Measurements from ENCODE around the gene ANKRD13C. TPM values are rescaled to one million over a fixed set of nuclear protein-coding genes. Genes with fewer than 3 reads are reported as not detected.

Gene ANKRD13C
- total and polyA plus RNA-seq, 7 experiments from 2014 or later, result 13.2 to 31.4 (median 25.9) TPM

GRCh38 chr1:70295749-70296148 is 58.8 kb downstream of the ANKRD13C start:
- no peaks in the 10 kb centered on the region for H3K27me3 Mint-ChIP-seq
- Histone ChIP-seq H3K27me3 (ENCODE audit: control insufficient read depth in 2 of 2, insufficient read depth in 2 of 2, low read length in 2 of 2) (no peaks in the 10 kb centered on the region), H3K4me3 (ENCODE audit: low read length) (no peak overlapping the region), H3K27ac (ENCODE audit: low read depth, low read length) (no peak overlapping the region), H3K36me3 (ENCODE audit: control insufficient read depth in 2 of 3, insufficient read depth in 3 of 3, low read length in 3 of 3) (peaks cover 15 to 54% (median 17%) of the 10 kb centered on the region in 3 experiments), H3K4me1 (ENCODE audit: control insufficient read depth in 2 of 2, insufficient read depth in 2 of 2, low read length in 2 of 2) (no peaks in the 10 kb centered on the region), H3K9me3 (ENCODE audit: control insufficient read depth in 2 of 3, low read length in 3 of 3) (no peaks in the 10 kb centered on the region)
- H3K4me3 Mint-ChIP-seq, result no peak overlapping the region
- DNase-seq (no peak), ATAC-seq (no peak)
- POLR2A ChIA-PET, result no interaction called here
- H3K36me3 Mint-ChIP-seq, result peaks cover 9 to 51% (median 23%) of the 10 kb centered on the region in 5 donors
- CTCF ChIA-PET, result no interaction called here
- peaks cover 0 to 14% (median 12%) of the 10 kb centered on the region in 7 donors for H3K4me1 Mint-ChIP-seq
- H3K27ac Mint-ChIP-seq, result no peak overlapping the region
- intact Hi-C loops (cut with micrococcal nuclease), result no loop called here
- H3K9me3 Mint-ChIP-seq, result no peaks in the 10 kb centered on the region

GRCh38 chr1:70293186-70293843 is 61.2 kb downstream of the ANKRD13C start:
- intact Hi-C loops (cut with micrococcal nuclease), result no loop called here
- ChIA-PET POLR2A (no interaction called here), CTCF (no interaction called here)
- Histone ChIP-seq H3K36me3 (ENCODE audit: control insufficient read depth in 2 of 3, insufficient read depth in 3 of 3, low read length in 3 of 3) (peaks cover 4 to 39% (median 9%) of the 10 kb centered on the region in 3 experiments), H3K4me3 (ENCODE audit: low read length) (no peak overlapping the region), H3K4me1 (ENCODE audit: control insufficient read depth in 2 of 2, insufficient read depth in 2 of 2, low read length in 2 of 2) (no peaks in the 10 kb centered on the region), H3K9me3 (ENCODE audit: control insufficient read depth in 2 of 3, low read length in 3 of 3) (no peaks in the 10 kb centered on the region), H3K27ac (ENCODE audit: low read depth, low read length) (no peak overlapping the region), H3K27me3 (ENCODE audit: control insufficient read depth in 2 of 2, insufficient read depth in 2 of 2, low read length in 2 of 2) (no peaks in the 10 kb centered on the region)
- H3K27me3 Mint-ChIP-seq, result no peaks in the 10 kb centered on the region
- no peak for ATAC-seq
- peak overlapping the region in 3 of 9 donors; percentile 32 to 85 (median 68) for H3K27ac Mint-ChIP-seq
- no peak overlapping the region for H3K4me3 Mint-ChIP-seq
- no peak for DNase-seq
- H3K4me1 Mint-ChIP-seq, result peaks cover 0 to 6% (median 0%) of the 10 kb centered on the region in 7 donors
- H3K9me3 Mint-ChIP-seq, result no peaks in the 10 kb centered on the region
- peaks cover 4 to 50% (median 22%) of the 10 kb centered on the region in 5 donors for H3K36me3 Mint-ChIP-seq

- H3K4me3 Mint-ChIP-seq, result no peak overlapping the region
Observed at GRCh38 chr1:70290218-70290617, 64.3 kb downstream of the ANKRD13C start.

GRCh38 chr1:70288166-70288565 is 66.4 kb downstream of the ANKRD13C start:
- H3K9me3 ChIP-seq (ENCODE audit: control insufficient read depth in 2 of 3, low read length in 3 of 3), result no peaks in the 10 kb centered on the region
- no peak for ATAC-seq
- Mint-ChIP-seq H3K27me3 (no peaks in the 10 kb centered on the region), H3K4me1 (peaks cover 0 to 1% (median 0%) of the 10 kb centered on the region in 7 donors), H3K4me3 (no peak overlapping the region), H3K9me3 (no peaks in the 10 kb centered on the region), H3K27ac (peak overlapping the region in 1 of 9 donors; percentile 20), H3K36me3 (peaks cover 1 to 42% (median 16%) of the 10 kb centered on the region in 5 donors)
- ChIA-PET CTCF (no interaction called here), POLR2A (no interaction called here)
- H3K36me3 ChIP-seq (ENCODE audit: control insufficient read depth in 2 of 3, insufficient read depth in 3 of 3, low read length in 3 of 3), result peaks cover 0 to 23% (median 4%) of the 10 kb centered on the region in 3 experiments
- H3K4me1 ChIP-seq (ENCODE audit: control insufficient read depth in 2 of 2, insufficient read depth in 2 of 2, low read length in 2 of 2), result no peaks in the 10 kb centered on the region
- intact Hi-C loops (cut with micrococcal nuclease), result loop anchor here in 1 of 2 donors (10.0 kb wide), 1 partner anchor 47 kb away; no protein-coding TSS in a partner anchor
- H3K4me3 ChIP-seq (ENCODE audit: low read length), result no peak overlapping the region
- no peaks in the 10 kb centered on the region for H3K27me3 ChIP-seq (ENCODE audit: control insufficient read depth in 2 of 2, insufficient read depth in 2 of 2, low read length in 2 of 2)
- no peak for DNase-seq
- no peak overlapping the region for H3K27ac ChIP-seq (ENCODE audit: low read depth, low read length)

More at GRCh38 chr1:70290218-70290617, 64.3 kb downstream of the ANKRD13C start:
- H3K27ac ChIP-seq (ENCODE audit: low read depth, low read length), result no peak overlapping the region
- no peaks in the 10 kb centered on the region for H3K9me3 Mint-ChIP-seq
- H3K4me3 ChIP-seq (ENCODE audit: low read length), result no peak overlapping the region
- no peak for DNase-seq
- H3K27ac Mint-ChIP-seq, result no peak overlapping the region
- no peak for ATAC-seq
- no peaks in the 10 kb centered on the region for H3K4me1 ChIP-seq (ENCODE audit: control insufficient read depth in 2 of 2, insufficient read depth in 2 of 2, low read length in 2 of 2)
- no peaks in the 10 kb centered on the region for H3K9me3 ChIP-seq (ENCODE audit: control insufficient read depth in 2 of 3, low read length in 3 of 3)
- no peaks in the 10 kb centered on the region for H3K27me3 Mint-ChIP-seq
- POLR2A ChIA-PET, result no interaction called here
- peaks cover 0 to 6% (median 0%) of the 10 kb centered on the region in 7 donors for H3K4me1 Mint-ChIP-seq
- no peaks in the 10 kb centered on the region for H3K27me3 ChIP-seq (ENCODE audit: control insufficient read depth in 2 of 2, insufficient read depth in 2 of 2, low read length in 2 of 2)
- H3K36me3 Mint-ChIP-seq, result peaks cover 4 to 45% (median 20%) of the 10 kb centered on the region in 5 donors
- CTCF ChIA-PET, result no interaction called here
- intact Hi-C loops (cut with micrococcal nuclease), result no loop called here
- H3K36me3 ChIP-seq (ENCODE audit: control insufficient read depth in 2 of 3, insufficient read depth in 3 of 3, low read length in 3 of 3), result peaks cover 0 to 39% (median 4%) of the 10 kb centered on the region in 3 experiments

- Mint-ChIP-seq H3K27ac (no peak overlapping the region), H3K27me3 (no peaks in the 10 kb centered on the region), H3K36me3 (peaks cover 0 to 34% (median 9%) of the 10 kb centered on the region in 5 donors), H3K9me3 (no peaks in the 10 kb centered on the region), H3K4me3 (no peak overlapping the region), H3K4me1 (peaks cover 0 to 1% (median 0%) of the 10 kb centered on the region in 7 donors)
- CTCF ChIA-PET, result interaction anchor here (0.6 kb wide), 1 partner anchor 29 kb away, joined by 3 read pairs; no protein-coding TSS in a partner anchor
- Histone ChIP-seq H3K9me3 (ENCODE audit: control insufficient read depth in 2 of 3, low read length in 3 of 3) (no peaks in the 10 kb centered on the region), H3K4me3 (ENCODE audit: low read length) (no peak overlapping the region), H3K27me3 (ENCODE audit: control insufficient read depth in 2 of 2, insufficient read depth in 2 of 2, low read length in 2 of 2) (no peaks in the 10 kb centered on the region), H3K36me3 (ENCODE audit: control insufficient read depth in 2 of 3, insufficient read depth in 3 of 3, low read length in 3 of 3) (peaks cover 0 to 11% (median 4%) of the 10 kb centered on the region in 3 experiments), H3K4me1 (ENCODE audit: control insufficient read depth in 2 of 2, insufficient read depth in 2 of 2, low read length in 2 of 2) (no peaks in the 10 kb centered on the region), H3K27ac (ENCODE audit: low read depth, low read length) (no peak overlapping the region)
- POLR2A ChIA-PET, result interaction anchor here (1.3 kb wide), 1 partner anchor 69 kb away, joined by 5 read pairs; the partner anchor contains the start of gene ANKRD13C
- DNase-seq, result no peak
- no peak for ATAC-seq
- intact Hi-C loops (cut with micrococcal nuclease), result loop anchor here in 1 of 2 donors (10.0 kb wide), 1 partner anchor 48 kb away; no protein-coding TSS in a partner anchor
Observed at GRCh38 chr1:70286453-70286852, 68.1 kb downstream of the ANKRD13C start.

- H3K27ac Mint-ChIP-seq, result peak overlapping the region in 2 of 9 donors; percentile 6 to 53
- CTCF ChIA-PET, result no interaction called here
- H3K9me3 Mint-ChIP-seq, result no peaks in the 10 kb centered on the region
Observed at GRCh38 chr1:70284366-70284765, 70.2 kb downstream of the ANKRD13C start.

More at GRCh38 chr1:70284366-70284765, 70.2 kb downstream of the ANKRD13C start:
- H3K36me3 Mint-ChIP-seq, result peaks cover 0 to 33% (median 15%) of the 10 kb centered on the region in 5 donors
- POLR2A ChIA-PET, result interaction anchor here (0.7 kb wide), 1 partner anchor 62 kb away, joined by 3 read pairs; no protein-coding TSS in a partner anchor
- no peak overlapping the region for H3K27ac ChIP-seq (ENCODE audit: low read depth, low read length)
- no peak overlapping the region for H3K4me3 Mint-ChIP-seq
- H3K36me3 ChIP-seq (ENCODE audit: control insufficient read depth in 2 of 3, insufficient read depth in 3 of 3, low read length in 3 of 3), result no peaks in the 10 kb centered on the region
- H3K4me1 ChIP-seq (ENCODE audit: control insufficient read depth in 2 of 2, insufficient read depth in 2 of 2, low read length in 2 of 2), result no peaks in the 10 kb centered on the region
- H3K27me3 Mint-ChIP-seq, result no peaks in the 10 kb centered on the region
- no peaks in the 10 kb centered on the region for H3K27me3 ChIP-seq (ENCODE audit: control insufficient read depth in 2 of 2, insufficient read depth in 2 of 2, low read length in 2 of 2)
- ATAC-seq, result no peak
- H3K4me3 ChIP-seq (ENCODE audit: low read length), result no peak overlapping the region
- no peak for DNase-seq
- intact Hi-C loops (cut with micrococcal nuclease), result loop anchor here in 1 of 2 donors (5.0 to 10.0 kb wide), 2 partner anchors 37 to 50 kb away; no protein-coding TSS in a partner anchor
- peaks cover 0 to 6% (median 0%) of the 10 kb centered on the region in 7 donors for H3K4me1 Mint-ChIP-seq
- no peaks in the 10 kb centered on the region for H3K9me3 ChIP-seq (ENCODE audit: control insufficient read depth in 2 of 3, low read length in 3 of 3)
